ENCODE measurements around the gene NCOA1.

NCOA1 gene

DNA sequence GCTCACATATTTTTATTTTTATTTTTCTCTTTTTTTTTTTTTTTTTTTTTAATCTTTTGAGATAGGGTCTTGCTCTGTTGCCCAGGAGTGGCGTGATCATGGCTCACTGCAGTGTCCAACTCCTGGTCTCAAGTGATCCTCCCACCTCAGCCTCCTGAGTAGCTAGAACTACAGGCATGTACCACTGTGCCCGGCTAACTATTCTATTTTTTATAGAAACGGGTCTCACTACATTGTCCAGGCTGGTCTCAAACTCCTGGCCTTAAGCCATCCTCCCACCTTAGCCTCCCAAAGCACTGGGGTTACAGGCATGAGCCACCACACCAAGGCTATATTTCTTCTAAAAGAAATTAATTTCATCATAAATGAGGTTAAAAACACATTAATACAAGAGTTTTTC, 256.2 kb downstream of the NCOA1 start:
- TF ChIP-seq, protein P1, sequence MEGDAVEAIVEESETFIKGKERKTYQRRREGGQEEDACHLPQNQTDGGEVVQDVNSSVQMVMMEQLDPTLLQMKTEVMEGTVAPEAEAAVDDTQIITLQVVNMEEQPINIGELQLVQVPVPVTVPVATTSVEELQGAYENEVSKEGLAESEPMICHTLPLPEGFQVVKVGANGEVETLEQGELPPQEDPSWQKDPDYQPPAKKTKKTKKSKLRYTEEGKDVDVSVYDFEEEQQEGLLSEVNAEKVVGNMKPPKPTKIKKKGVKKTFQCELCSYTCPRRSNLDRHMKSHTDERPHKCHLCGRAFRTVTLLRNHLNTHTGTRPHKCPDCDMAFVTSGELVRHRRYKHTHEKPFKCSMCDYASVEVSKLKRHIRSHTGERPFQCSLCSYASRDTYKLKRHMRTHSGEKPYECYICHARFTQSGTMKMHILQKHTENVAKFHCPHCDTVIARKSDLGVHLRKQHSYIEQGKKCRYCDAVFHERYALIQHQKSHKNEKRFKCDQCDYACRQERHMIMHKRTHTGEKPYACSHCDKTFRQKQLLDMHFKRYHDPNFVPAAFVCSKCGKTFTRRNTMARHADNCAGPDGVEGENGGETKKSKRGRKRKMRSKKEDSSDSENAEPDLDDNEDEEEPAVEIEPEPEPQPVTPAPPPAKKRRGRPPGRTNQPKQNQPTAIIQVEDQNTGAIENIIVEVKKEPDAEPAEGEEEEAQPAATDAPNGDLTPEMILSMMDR (IDR thresholded peaks at IDR 0.05; ENCODE audit: control insufficient read depth, insufficient read depth, low read depth, low read length, missing control alignments): no peak
- H3K4me3 ChIP-seq (ENCODE audit: control insufficient read depth, low read depth, low read length): no peak overlapping the region
- no peak for DNase-seq (ENCODE audit: low read depth)

DNA sequence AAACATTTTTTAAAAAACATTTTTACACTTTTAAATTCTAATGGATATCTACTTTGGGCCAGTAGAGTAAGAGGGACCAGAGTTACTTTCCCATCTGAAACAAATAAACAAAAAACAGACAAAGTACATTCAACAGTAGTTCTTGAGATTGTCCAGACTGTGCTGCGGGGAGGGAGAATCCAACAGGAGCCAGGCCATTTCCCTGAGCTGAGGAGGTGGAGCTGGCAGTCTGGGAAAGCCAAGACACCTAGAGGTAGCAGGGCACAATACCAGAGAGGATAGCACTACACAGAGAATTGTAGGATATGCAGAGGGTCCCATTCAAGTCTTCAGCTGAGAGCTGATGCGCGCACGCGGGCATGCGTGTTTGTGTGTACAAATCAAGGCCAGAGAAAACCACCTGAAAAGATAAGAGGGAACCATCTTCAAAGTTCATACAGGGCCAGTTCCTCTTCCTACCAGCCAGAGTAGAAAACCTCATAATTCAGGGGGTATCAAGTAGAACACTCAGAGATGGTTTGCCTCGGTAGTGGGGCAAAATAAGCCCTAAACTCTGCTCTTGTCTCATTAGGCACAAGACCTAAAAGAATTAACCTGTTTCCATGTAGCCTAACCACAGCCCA, 258.1 kb downstream of the NCOA1 start:
- TF ChIP-seq, protein P1 (IDR thresholded peaks at IDR 0.05; ENCODE audit: control insufficient read depth, insufficient read depth, low read depth, low read length, missing control alignments): no peak
- H3K4me3 ChIP-seq (ENCODE audit: control insufficient read depth, low read depth, low read length): no peak overlapping the region
- no peak for DNase-seq (ENCODE audit: low read depth)

DNA sequence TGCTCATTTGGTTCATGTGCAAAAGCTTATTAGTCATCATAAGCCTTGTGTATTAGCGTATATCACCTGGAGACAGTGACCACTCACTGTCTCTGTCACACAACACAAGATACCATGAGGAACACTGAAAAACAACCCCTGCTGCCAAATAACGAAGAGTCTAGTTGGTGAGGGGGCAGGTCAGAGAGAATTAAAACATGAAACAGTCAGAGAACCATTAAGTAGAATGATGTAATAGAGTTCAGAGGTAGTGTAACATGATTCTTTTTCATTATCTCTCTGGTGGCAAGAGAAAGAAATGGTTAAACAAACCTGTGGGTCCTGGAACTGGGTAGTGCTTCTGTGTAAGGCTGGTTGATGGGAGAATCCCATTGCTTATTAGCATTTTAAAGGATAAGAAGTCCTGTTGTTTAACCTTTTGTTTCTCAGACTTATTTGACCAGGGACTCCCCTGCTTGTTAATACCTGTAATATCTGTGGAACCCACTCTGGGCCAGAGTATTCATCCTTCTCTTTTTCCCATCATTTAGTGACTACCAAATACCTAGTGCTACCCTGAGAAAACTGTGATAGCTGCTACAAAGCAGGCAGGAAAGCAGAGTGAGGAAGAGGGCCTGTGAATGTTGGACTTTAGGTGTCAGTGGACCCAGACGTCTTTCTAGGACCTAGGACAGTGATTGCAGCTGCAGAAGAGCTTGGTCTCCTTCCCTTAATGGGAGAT, 264.1 kb downstream of the NCOA1 start:
- TF ChIP-seq, protein P1 (IDR thresholded peaks at IDR 0.05; ENCODE audit: control insufficient read depth, insufficient read depth, low read depth, low read length, missing control alignments): no peak
- no peak overlapping the region for H3K4me3 ChIP-seq (ENCODE audit: control insufficient read depth, low read depth, low read length)
- DNase-seq (ENCODE audit: low read depth): no peak

DNA sequence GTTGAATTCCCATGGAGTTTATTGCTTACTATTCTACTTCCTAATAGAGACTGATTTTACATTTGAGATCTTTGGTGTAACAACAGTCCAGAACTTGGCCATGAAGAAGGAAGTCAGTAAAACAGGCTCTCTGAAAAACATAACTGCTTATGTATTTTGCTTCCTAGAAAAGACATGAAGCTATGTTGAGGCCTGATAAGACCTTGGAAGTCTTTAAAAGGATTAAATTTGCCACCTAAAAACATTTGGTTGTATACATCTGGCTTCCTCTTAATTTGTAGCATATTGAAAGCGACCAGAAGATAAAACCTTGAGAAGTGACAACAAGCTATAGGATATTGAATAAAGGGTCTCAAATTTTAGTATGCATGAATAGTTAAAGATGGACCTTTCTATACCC, 265.7 kb downstream of the NCOA1 start:
- DNase-seq (ENCODE audit: low read depth): no peak
- H3K4me3 ChIP-seq (ENCODE audit: control insufficient read depth, low read depth, low read length): no peak overlapping the region
- TF ChIP-seq, protein P1 (IDR thresholded peaks at IDR 0.05; ENCODE audit: control insufficient read depth, insufficient read depth, low read depth, low read length, missing control alignments): no peak

DNA sequence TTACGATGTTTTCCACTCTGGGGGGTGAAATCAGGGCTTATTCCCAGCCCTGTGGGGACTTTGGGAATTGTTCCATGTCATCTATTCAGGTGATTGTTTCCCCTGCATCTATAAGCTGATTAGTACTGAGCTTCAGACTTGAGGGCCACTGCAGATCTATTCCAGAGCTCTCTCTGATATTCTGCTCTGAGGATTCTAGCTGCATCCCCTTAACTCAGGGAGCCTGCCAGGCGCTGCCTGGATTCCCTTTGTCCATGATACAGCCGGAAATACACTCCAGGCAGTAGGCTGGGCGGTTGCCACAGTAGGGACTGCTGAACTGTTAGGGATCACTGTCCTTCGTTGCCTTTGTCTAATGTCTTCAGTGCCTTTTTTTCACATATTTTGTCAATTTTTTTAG, 270.8 kb downstream of the NCOA1 start:
- TF ChIP-seq, protein P1 (IDR thresholded peaks at IDR 0.05; ENCODE audit: control insufficient read depth, insufficient read depth, low read depth, low read length, missing control alignments): no peak
- DNase-seq (ENCODE audit: low read depth): no peak
- no peak overlapping the region for H3K4me3 ChIP-seq (ENCODE audit: control insufficient read depth, low read depth, low read length)

DNA sequence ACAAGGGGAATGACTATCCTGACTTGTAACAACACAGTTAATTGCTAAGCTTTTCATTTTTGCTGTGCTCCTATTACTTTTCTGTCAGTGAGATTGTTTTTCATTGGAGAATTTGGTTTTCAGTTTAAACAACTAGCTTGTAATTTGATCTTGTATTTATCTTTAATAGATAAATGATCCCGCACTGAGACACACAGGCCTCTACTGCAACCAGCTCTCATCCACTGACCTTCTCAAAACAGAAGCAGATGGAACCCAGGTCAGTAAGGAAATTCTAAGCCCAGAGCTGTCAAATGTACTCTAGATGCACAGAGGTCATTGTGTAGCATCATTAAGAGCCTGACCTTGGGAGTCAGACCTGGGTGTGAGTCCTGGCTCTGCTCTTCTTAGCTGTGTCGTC, 271.5 kb downstream of the NCOA1 start:
- no peak overlapping the region for H3K4me3 ChIP-seq (ENCODE audit: control insufficient read depth, low read depth, low read length)
- DNase-seq (ENCODE audit: low read depth): no peak
- TF ChIP-seq, protein P1 (IDR thresholded peaks at IDR 0.05; ENCODE audit: control insufficient read depth, insufficient read depth, low read depth, low read length, missing control alignments): no peak

Data from AG09309 (cell line).